Body of pancreas (tissue), 4 donors: ENCODE results near the gene RELN.

ENCODE experiments used
- POLR2A ChIP-seq, 3 donors: fragments of 450-650 bp; IDR thresholded peaks; one replicate each; pipeline ENCODE4 v1.6.1; 2016; ENCODE audit warnings: antibody characterized with exemption in 3 of 3, mild to moderate bottlenecking in 2 of 3
- TF ChIP-seq, protein P1 (sequence below), 7 experiments: fragments of 450-650 bp in 4 of 7; fragments of 200-600 bp in 3 of 7; sonication (generic) in 3 of 7; IDR thresholded peaks; one replicate each; pipeline ENCODE4 v1.5.1; 2016 to 2019; ENCODE audit warnings: antibody characterized with exemption in 7 of 7

DNA sequence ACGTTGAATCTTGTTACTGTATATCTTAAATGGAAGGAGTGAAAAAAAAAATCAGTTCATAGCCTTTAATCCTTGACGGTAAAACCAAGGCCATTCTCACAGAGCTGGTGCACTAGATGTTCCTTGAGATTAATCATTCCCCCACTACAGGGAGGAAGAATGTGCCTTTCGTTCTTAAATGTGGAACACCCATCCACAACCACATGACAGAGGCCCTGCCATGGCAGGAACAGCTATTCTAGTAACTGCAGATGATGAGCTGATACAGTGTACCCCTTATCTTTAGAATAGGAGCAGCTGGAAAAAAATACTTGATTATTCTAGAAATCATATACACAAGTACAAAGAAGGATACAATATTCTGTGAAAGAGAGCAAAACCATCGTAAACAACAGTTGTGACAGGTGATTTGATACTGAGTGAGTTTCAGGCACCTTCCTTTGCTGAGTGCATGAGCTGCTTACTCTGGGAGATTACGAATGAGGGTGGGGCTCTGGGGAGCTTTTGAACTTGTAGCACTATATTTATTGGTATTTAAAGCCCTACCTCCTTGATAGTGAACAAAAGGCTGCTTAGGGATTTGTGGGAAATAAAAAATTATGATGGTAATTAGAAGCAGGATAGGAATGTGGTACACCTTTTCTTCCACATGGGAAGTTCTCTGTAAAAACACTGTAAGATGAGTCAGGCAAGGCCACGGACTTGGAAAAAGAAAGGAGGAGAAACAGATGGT lies 299.1 kb downstream of the RELN start:
- no peak for TF ChIP-seq POLR2A (IDR thresholded peaks at IDR 0.05)
- TF ChIP-seq, protein P1, sequence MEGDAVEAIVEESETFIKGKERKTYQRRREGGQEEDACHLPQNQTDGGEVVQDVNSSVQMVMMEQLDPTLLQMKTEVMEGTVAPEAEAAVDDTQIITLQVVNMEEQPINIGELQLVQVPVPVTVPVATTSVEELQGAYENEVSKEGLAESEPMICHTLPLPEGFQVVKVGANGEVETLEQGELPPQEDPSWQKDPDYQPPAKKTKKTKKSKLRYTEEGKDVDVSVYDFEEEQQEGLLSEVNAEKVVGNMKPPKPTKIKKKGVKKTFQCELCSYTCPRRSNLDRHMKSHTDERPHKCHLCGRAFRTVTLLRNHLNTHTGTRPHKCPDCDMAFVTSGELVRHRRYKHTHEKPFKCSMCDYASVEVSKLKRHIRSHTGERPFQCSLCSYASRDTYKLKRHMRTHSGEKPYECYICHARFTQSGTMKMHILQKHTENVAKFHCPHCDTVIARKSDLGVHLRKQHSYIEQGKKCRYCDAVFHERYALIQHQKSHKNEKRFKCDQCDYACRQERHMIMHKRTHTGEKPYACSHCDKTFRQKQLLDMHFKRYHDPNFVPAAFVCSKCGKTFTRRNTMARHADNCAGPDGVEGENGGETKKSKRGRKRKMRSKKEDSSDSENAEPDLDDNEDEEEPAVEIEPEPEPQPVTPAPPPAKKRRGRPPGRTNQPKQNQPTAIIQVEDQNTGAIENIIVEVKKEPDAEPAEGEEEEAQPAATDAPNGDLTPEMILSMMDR (IDR thresholded peaks at IDR 0.05), result no peak
